GM12878 (cell line): ENCODE data around the gene MARCHF10.

Source experiments
- CTCF ChIP-seq, 3 experiments: IDR thresholded peaks in 2 of 3; conservative IDR thresholded peaks in 1 of 3; 2 replicates each; pipeline ENCODE4 v1.5.1; 2011; ENCODE audit warnings: low read depth in 3 of 3, low read length in 3 of 3, mild to moderate bottlenecking in 3 of 3, control low read depth in 2 of 3, moderate library complexity in 2 of 3, inconsistent platforms in 1 of 3, mixed read lengths in 1 of 3; ENCODE audit not compliant: control insufficient read depth in 2 of 3, insufficient read depth in 1 of 3; ENCODE audit errors: extremely low read depth in 1 of 3
- E2F4 ChIP-seq: IDR thresholded peaks from 2 replicates; pipeline ENCODE4 v1.6.1; 2012; ENCODE audit warnings: low read depth, low read length, improper control_type of control experiment
- EZH2 ChIP-seq: IDR thresholded peaks from 2 replicates; pipeline ENCODE4 v1.6.1; 2012; ENCODE audit warnings: low read depth, mild to moderate bottlenecking, control low read depth, inconsistent platforms, low read length, borderline replicate concordance; ENCODE audit not compliant: control insufficient read depth
- POLR2AphosphoS5 ChIP-seq: IDR thresholded peaks from 2 replicates; pipeline ENCODE4 v1.6.1; 2011; ENCODE audit warnings: mild to moderate bottlenecking, low read length, inconsistent platforms
- SIN3A ChIP-seq: IDR thresholded peaks from 2 replicates; pipeline ENCODE4 v1.6.1; 2012; ENCODE audit warnings: low read depth, low read length, improper control_type of control experiment
- SREBF2 ChIP-seq: IDR thresholded peaks from 2 replicates; pipeline ENCODE4 v1.6.1; 2012; ENCODE audit warnings: mild to moderate bottlenecking, low read length

- TF ChIP-seq SIN3A, result no peak
- TF ChIP-seq CTCF (IDR thresholded peaks at IDR 0.05 in 2 of 3, conservative IDR thresholded peaks at IDR 0.05 in 1 of 3; ENCODE audit: control insufficient read depth in 2 of 3, extremely low read depth in 1 of 3, insufficient read depth in 1 of 3, low read depth in 3 of 3, low read length in 3 of 3), result no peak
- no peak for TF ChIP-seq POLR2AphosphoS5
- no peak for TF ChIP-seq EZH2
- no peak for TF ChIP-seq SREBF2
- TF ChIP-seq E2F4, result no peak
Measured at GRCh38 chr17:62652251-62653001, 155.7 kb downstream of the MARCHF10 start.
